Measurements from ENCODE around the gene HS3ST3A1.

HS3ST3A1 gene

GRCh38 chr17:13460261-13461000 is 141.3 kb downstream of the HS3ST3A1 start:
- TF ChIP-seq CTCF (conservative IDR thresholded peaks at IDR 0.05; ENCODE audit: low read depth, low read length): no peak
- H3K4me3 ChIP-seq (ENCODE audit: low read depth, low read length): no peak overlapping the region
- DNase-seq (ENCODE audit: low read depth): no peak

- no peak for TF ChIP-seq CTCF (conservative IDR thresholded peaks at IDR 0.05; ENCODE audit: low read depth, low read length)
- no peak overlapping the region for H3K4me3 ChIP-seq (ENCODE audit: low read depth, low read length)
Measured at GRCh38 chr17:13457783-13458182, 143.9 kb downstream of the HS3ST3A1 start.

More at GRCh38 chr17:13457783-13458182, 143.9 kb downstream of the HS3ST3A1 start:
- no peak for DNase-seq (ENCODE audit: low read depth)
